Measurements from ENCODE around the gene TSPOAP1.

TSPOAP1 gene

GRCh38 chr17:58316260-58316960, 12.2 kb downstream of the TSPOAP1 start:
- no peak overlapping the region for H3K4me3 ChIP-seq (ENCODE audit: low read depth, low read length)
- in situ Hi-C loops (cut with HindIII; ENCODE audit: low sequenced_read_pairs) = no loop called here
- no peak for DNase-seq (ENCODE audit: low read depth, low spot score)
- no peak for TF ChIP-seq CTCF (IDR thresholded peaks at IDR 0.05; ENCODE audit: low read depth, low read length)

GRCh38 chr17:58315750-58316149, 12.8 kb downstream of the TSPOAP1 start:
- in situ Hi-C loops (cut with HindIII; ENCODE audit: low sequenced_read_pairs) = no loop called here
- no peak for TF ChIP-seq CTCF (IDR thresholded peaks at IDR 0.05; ENCODE audit: low read depth, low read length)
- no peak overlapping the region for H3K4me3 ChIP-seq (ENCODE audit: low read depth, low read length)
- DNase-seq (ENCODE audit: low read depth, low spot score) = no peak

- no peak for DNase-seq (ENCODE audit: low read depth, low spot score)
- no peak for TF ChIP-seq CTCF (IDR thresholded peaks at IDR 0.05; ENCODE audit: low read depth, low read length)
- in situ Hi-C loops (cut with HindIII; ENCODE audit: low sequenced_read_pairs) = no loop called here
- no peak overlapping the region for H3K4me3 ChIP-seq (ENCODE audit: low read depth, low read length)
These were observed 13.3 kb downstream of the TSPOAP1 start for GRCh38 chr17:58315281-58315711.

- no peak for DNase-seq (ENCODE audit: low read depth, low spot score)
- H3K4me3 ChIP-seq (ENCODE audit: low read depth, low read length) = no peak overlapping the region
- no peak for TF ChIP-seq CTCF (IDR thresholded peaks at IDR 0.05; ENCODE audit: low read depth, low read length)
- in situ Hi-C loops (cut with HindIII; ENCODE audit: low sequenced_read_pairs) = no loop called here
These were observed 13.9 kb downstream of the TSPOAP1 start for GRCh38 chr17:58314706-58315015.

- in situ Hi-C loops (cut with HindIII; ENCODE audit: low sequenced_read_pairs) = no loop called here
- no peak for TF ChIP-seq CTCF (IDR thresholded peaks at IDR 0.05; ENCODE audit: low read depth, low read length)
- DNase-seq (ENCODE audit: low read depth, low spot score) = no peak
- H3K4me3 ChIP-seq (ENCODE audit: low read depth, low read length) = no peak overlapping the region
These were observed 14.5 kb downstream of the TSPOAP1 start for GRCh38 chr17:58313815-58314705.

GRCh38 chr17:58312829-58313228, 15.8 kb downstream of the TSPOAP1 start:
- DNase-seq (ENCODE audit: low read depth, low spot score) = no peak
- in situ Hi-C loops (cut with HindIII; ENCODE audit: low sequenced_read_pairs) = no loop called here
- TF ChIP-seq CTCF (IDR thresholded peaks at IDR 0.05; ENCODE audit: low read depth, low read length) = no peak
- no peak overlapping the region for H3K4me3 ChIP-seq (ENCODE audit: low read depth, low read length)

All from astrocyte of the spinal cord (primary cell).